HG02943 (cell line): ENCODE results near the gene MSLN.
"Not testable (repeated sequence)": the region's sequence is repeated elsewhere in the genome, so short reads cannot be mapped to it uniquely, and the experiment has no call there.

ENCODE experiments used
- ATAC-seq: cut with Tn5 transposase; IDR thresholded peaks from one replicate; pipeline ENCODE4 v1.9.1; 2021; ENCODE audit warnings: mild to moderate bottlenecking, low read depth, moderate library complexity; ENCODE audit not compliant: unreplicated experiment

Gene MSLN

GRCh38 chr16:754121-754607, 6.4 kb upstream of the MSLN start:
- not testable (repeated sequence) for ATAC-seq

GRCh38 chr16:754656-755055, 5.9 kb upstream of the MSLN start:
- no peak for ATAC-seq

GRCh38 chr16:756428-756827, 4.1 kb upstream of the MSLN start:
- ATAC-seq: no peak

GRCh38 chr16:759110-759910, 1.2 kb upstream of the MSLN start:
- ATAC-seq: no peak

GRCh38 chr16:760065-760464, 469 bp upstream of the MSLN start:
- no peak for ATAC-seq

- no peak for ATAC-seq
Observed at GRCh38 chr16:761625-762513, 1.3 kb downstream of the MSLN start.

GRCh38 chr16:762595-763268, 2.2 kb downstream of the MSLN start:
- no peak for ATAC-seq

GRCh38 chr16:763369-764183, 3.0 kb downstream of the MSLN start:
- no peak for ATAC-seq

GRCh38 chr16:764184-764750, 3.7 kb downstream of the MSLN start:
- ATAC-seq: no peak

- no peak for ATAC-seq
Observed at GRCh38 chr16:764848-765487, 4.4 kb downstream of the MSLN start.

GRCh38 chr16:765488-765865, 4.9 kb downstream of the MSLN start:
- ATAC-seq: no peak

GRCh38 chr16:766008-766819, 5.7 kb downstream of the MSLN start:
- no peak for ATAC-seq

- no peak for ATAC-seq
Observed at GRCh38 chr16:766820-767640, 6.5 kb downstream of the MSLN start.

- ATAC-seq: no peak
Observed at GRCh38 chr16:767743-768235, 7.3 kb downstream of the MSLN start.

- no peak for ATAC-seq
Observed at GRCh38 chr16:768428-768827, 7.9 kb downstream of the MSLN start.

- no peak for ATAC-seq
Observed at GRCh38 chr16:769184-769784, 8.8 kb downstream of the MSLN start.

GRCh38 chr16:769934-770333, 9.4 kb downstream of the MSLN start:
- no peak for ATAC-seq
